K562 (cell line): ENCODE results near the gene SLC38A2. TPM values are rescaled to one million over a fixed set of nuclear protein-coding genes. Genes with fewer than 3 reads are reported as not detected.

Experiments
- ATAC-seq: fragments of 200-7000 bp; cut with Tn5 transposase; 3 replicates; pipeline ENCODE4 v1.9.1; 2020; ENCODE audit warnings: moderate library complexity
- BruUV-seq: library from RNA; stranded (reverse); fragments of 400-500 nt; replicated peaks from 2 replicates; lab custom pipeline; 2021; lab: Mats Ljungman, UMichigan
- CTCF ChIA-PET: fragments of 300-600 bp; formaldehyde crosslinking; extraction: SDS; loops from one replicate; lab custom pipeline; 2021; ENCODE audit warnings: low intra/inter-chr PET ratio; lab: Yijun Ruan, JAX
- POLR2A ChIA-PET: fragments of 300-600, 350-650 bp; sonication (Branson Sonifier 250); formaldehyde crosslinking; extraction: SDS; loops from one replicate; lab custom pipeline; 2021; ENCODE audit warnings: antibody characterized with exemption, inconsistent platforms; lab: Yijun Ruan, JAX
- DNase-seq, 4 experiments: peaks; one replicate each; pipeline versions ENCODE4 v3.0.0 to v3.0.0-alpha.2; 2011 to 2018; ENCODE audit warnings: low spot score in 3 of 4, mixed read lengths in 3 of 4; ENCODE audit errors: extremely low read depth in 1 of 4
- FAIRE-seq: peaks from 2 replicates; lab custom pipeline; 2011; peaks lifted over from hg19 to GRCh38; lab: Jason Lieb, UNC
- H2AFZ ChIP-seq: 2 replicates; pipeline ENCODE4 v1.6.0; 2011; ENCODE audit warnings: low read depth, low read length, control low read depth, inconsistent platforms
- H3K27ac ChIP-seq: fragments of 200-600 bp; 3 replicates; pipeline ENCODE4 v1.8.0; 2011; ENCODE audit warnings: low read depth, mild to moderate bottlenecking, control low read depth, inconsistent platforms, low read length, moderate library complexity, mixed read lengths; ENCODE audit errors: extremely low read depth
- H3K27me3 ChIP-seq, 2 experiments: fragments of 300-600 bp in 1 of 2; 2 replicates in 1 of 2; 3 replicates in 1 of 2; pipeline versions ENCODE4 v1.6.0 to v1.8.0; 2011; ENCODE audit warnings: inconsistent platforms in 2 of 2, low read length in 2 of 2, mild to moderate bottlenecking in 1 of 2, mixed read lengths in 1 of 2, moderate library complexity in 1 of 2; ENCODE audit not compliant: control insufficient read depth in 2 of 2, insufficient read depth in 2 of 2
- H3K36me3 ChIP-seq: fragments of 300-600 bp; 3 replicates; pipeline ENCODE4 v1.8.0; 2011; ENCODE audit warnings: mild to moderate bottlenecking, low read length, inconsistent platforms; ENCODE audit not compliant: control insufficient read depth, insufficient read depth
- H3K4me1 ChIP-seq, 2 experiments: fragments of 200-600 bp in 1 of 2; replicated peaks in 1 of 2; 2 replicates in 1 of 2; 3 replicates in 1 of 2; pipeline versions ENCODE4 v1.5.1 to v1.8.0; 2011; ENCODE audit warnings: inconsistent platforms in 2 of 2, low read length in 2 of 2, mild to moderate bottlenecking in 1 of 2, mixed read lengths in 1 of 2, moderate library complexity in 1 of 2; ENCODE audit not compliant: control insufficient read depth in 2 of 2, insufficient read depth in 2 of 2
- H3K4me2 ChIP-seq: 2 replicates; pipeline ENCODE4 v1.6.1; 2011; ENCODE audit warnings: low read length, control low read depth, inconsistent platforms, mixed read lengths; ENCODE audit not compliant: insufficient read depth
- H3K4me3 ChIP-seq: fragments of 200-600 bp; sonication (generic), shearing (Covaris generic); 2 replicates; pipeline ENCODE4 v1.5.1; 2016; ENCODE audit warnings: control low read depth, inconsistent platforms
- H3K79me2 ChIP-seq: fragments of 200-600 bp; 3 replicates; pipeline ENCODE4 v1.8.0; 2011; ENCODE audit warnings: low read length, inconsistent platforms; ENCODE audit not compliant: control insufficient read depth, insufficient read depth
- H3K9ac ChIP-seq, 2 experiments: 2 replicates each; pipeline versions ENCODE4 v1.6.0 to v1.6.1; 2011; ENCODE audit warnings: low read depth in 2 of 2, low read length in 2 of 2, control low read depth in 1 of 2, inconsistent platforms in 1 of 2, mild to moderate bottlenecking in 1 of 2, mixed read lengths in 1 of 2; ENCODE audit not compliant: insufficient read depth in 1 of 2
- H3K9me1 ChIP-seq: one replicate; pipeline ENCODE4 v1.6.0; 2011; ENCODE audit warnings: inconsistent platforms, mild to moderate bottlenecking, low read length, moderate library complexity; ENCODE audit not compliant: control insufficient read depth, insufficient read depth
- H3K9me3 ChIP-seq: replicated peaks from 2 replicates; pipeline ENCODE4 v1.5.1; 2011; ENCODE audit warnings: low read depth, low read length, inconsistent platforms; ENCODE audit not compliant: control insufficient read depth, insufficient read depth
- H4K20me1 ChIP-seq: replicated peaks from 2 replicates; pipeline ENCODE4 v1.6.1; 2011; ENCODE audit warnings: low read length, inconsistent platforms, mixed read lengths; ENCODE audit not compliant: control insufficient read depth, insufficient read depth
- E2F3 ChIP-seq: fragments of 250-450 bp; sonication (Bioruptor Pico); IDR thresholded peaks from 2 replicates; pipeline ENCODE4 v1.4.0; 2020; ENCODE audit warnings: mild to moderate bottlenecking
- ETV6 ChIP-seq, 3 experiments: fragments of 150-350 bp in 1 of 3; sonication (generic) in 1 of 3; formaldehyde crosslinking in 1 of 3; IDR thresholded peaks; 2 replicates each; pipeline versions ENCODE4 v1.6.1 to v1.8.0; 2014 to 2022; ENCODE audit warnings: borderline replicate concordance in 2 of 3, low read depth in 2 of 3, antibody characterized with exemption in 1 of 3, low read length in 1 of 3, mild to moderate bottlenecking in 1 of 3, missing genetic modification reagents in 1 of 3
- HINFP ChIP-seq: fragments of 450-650 bp; conservative IDR thresholded peaks from 2 replicates; pipeline ENCODE4 v1.6.1; 2016; ENCODE audit warnings: missing genetic modification characterization, low read depth, mild to moderate bottlenecking, control low read depth, missing compliant biosample characterization
- POLR2G ChIP-seq: fragments of 200-400 bp; formaldehyde crosslinking; IDR thresholded peaks from 2 replicates; pipeline ENCODE4 v1.6.1; 2017; ENCODE audit warnings: low read depth, mild to moderate bottlenecking, antibody characterized with exemption, low read length, moderate library complexity
- RBM14 ChIP-seq: fragments of 200-400 bp; formaldehyde crosslinking; IDR thresholded peaks from 2 replicates; pipeline ENCODE4 v1.6.1; 2018; ENCODE audit warnings: low read depth, mild to moderate bottlenecking, low read length, moderate library complexity, borderline replicate concordance; ENCODE audit not compliant: insufficient read depth
- SUPT5H ChIP-seq: fragments of 450-650 bp; IDR thresholded peaks from 2 replicates; pipeline ENCODE4 v1.6.1; 2016
- ZBTB12 ChIP-seq: fragments of 250-450 bp; sonication (Bioruptor Pico); IDR thresholded peaks from 2 replicates; pipeline ENCODE4 v1.4.0; 2020
- ZNF140 ChIP-seq: fragments of 250-450 bp; sonication (Bioruptor Pico); IDR thresholded peaks from 2 replicates; pipeline ENCODE4 v1.8.0; 2021; ENCODE audit warnings: moderate library complexity, mild to moderate bottlenecking, inconsistent platforms
- ZNF165 ChIP-seq: fragments of 250-450 bp; sonication (Bioruptor Pico); IDR thresholded peaks from 2 replicates; pipeline ENCODE4 v1.4.0; 2020; ENCODE audit warnings: borderline replicate concordance
- ZNF175 ChIP-seq: fragments of 200-800 bp; sonication (Bioruptor generic); IDR thresholded peaks from 2 replicates; pipeline ENCODE4 v1.6.1; 2016; ENCODE audit warnings: low read depth, mild to moderate bottlenecking, missing genetic modification characterization, missing compliant biosample characterization
- ZNF445 ChIP-seq: fragments of 250-450 bp; sonication (Bioruptor Pico); IDR thresholded peaks from 2 replicates; pipeline ENCODE4 v1.4.0; 2020; ENCODE audit warnings: low read depth, mild to moderate bottlenecking, moderate library complexity
- WGBS: fragments of 100-300 bp; shearing (Covaris generic); methylation state at CpG from one replicate; pipeline ENCODE4 v1.1.6; 2016; ENCODE audit warnings: low coverage, mixed read lengths; ENCODE audit not compliant: insufficient coverage; ENCODE audit errors: missing lambda C conversion rate; 5-methylcytosine and 5-hydroxymethylcytosine counted together
- in situ Hi-C: fragments of 300-500 bp; cut with MboI; formaldehyde crosslinking; loops from 4 replicates; pipeline ENCODE4 v1.15.0; 2018; ENCODE audit warnings: inconsistent platforms, mixed read lengths
- intact Hi-C: fragments of 100-400 bp; cut with micrococcal nuclease; formaldehyde crosslinking; loops from 2 replicates; pipeline ENCODE4 v1.14.2; 2022
- polyA plus RNA-seq, 8 experiments: library from polyadenylated mRNA; depleted of rRNA in 4 of 8; stranded (reverse) in 5 of 8; unstranded in 3 of 8; fragments of >200 nt; fragmentation: Nextera tagmentation in 2 of 8; fragmentation: Illumina TruSeq in 1 of 8; extraction: Ambion mirVana in 2 of 8; extraction: Trizol in 1 of 8; gene quantifications; 2 replicates each; pipeline versions ENCODE4 v1.2.1 to v1.2.3, GENCODE V29; 2011 to 2014; ENCODE audit warnings: inconsistent platforms in 1 of 8, missing spikeins in 1 of 8
- total RNA-seq, 7 experiments: library from RNA; depleted of rRNA in 6 of 7; stranded (reverse); fragments of >200 nt in 6 of 7; fragmentation: Illumina TruSeq in 2 of 7; extraction: Trizol in 2 of 7; gene quantifications; 2 replicates each; pipeline versions ENCODE4 v1.2.1 to v1.2.3, GENCODE V29; 2011 to 2021; ENCODE audit warnings: low replicate concordance in 1 of 7

The SLC38A2 gene
- total and polyA plus RNA-seq, 9 of the 15 experiments (the other 6 are each of a cell fraction or from before 2014, with no cell fraction given) = 98.7 to 292 (median 143) TPM

GRCh38 chr12:46361667-46362034, 10.9 kb downstream of the SLC38A2 start:
- peaks cover 13% of the 10 kb centered on the region; the same call in 1 of the 2 replicates for H4K20me1 ChIP-seq
- DNase-seq (no peak), FAIRE-seq (no peak), ATAC-seq (no peak)
- H3K4me1 ChIP-seq = peaks cover 0 to 11% of the 10 kb centered on the region in 2 experiments; a peak in 2 of 5 replicates
- POLR2A ChIA-PET = interaction anchor here (0.8 to 1.7 kb wide), 3 partner anchors 10 to 407 kb away, joined by 3 to 7 read pairs (median 3); no protein-coding TSS in a partner anchor
- no peak overlapping the region for H3K4me2 ChIP-seq
- in situ Hi-C loops (no loop called here), intact Hi-C loops (no loop called here)
- peaks cover under 1% of the 10 kb centered on the region for H3K9me1 ChIP-seq
- H3K27me3 ChIP-seq = no peaks in the 10 kb centered on the region
- H2AFZ ChIP-seq = no peak overlapping the region
- CTCF ChIA-PET = no interaction called here
- H3K36me3 ChIP-seq = peaks cover 81% of the 10 kb centered on the region
- H3K79me2 ChIP-seq = peaks cover 11% of the 10 kb centered on the region; the same call in 2 of the 3 replicates
- no peak for TF ChIP-seq ZNF445
- 0 out of 2 replicates have a peak, but pooled peaks have one; percentile 30 for TF ChIP-seq SUPT5H
- TF ChIP-seq POLR2G = 0 out of 2 replicates have a peak, but pooled peaks have one; percentile 14
- 96% methylated on average over 2 of the region's 2 CpGs for WGBS
- H3K9me3 ChIP-seq = no peaks in the 10 kb centered on the region
- H3K9ac ChIP-seq = no peak overlapping the region
- no peak overlapping the region for H3K4me3 ChIP-seq
- no TSS peak for BruUV-seq
- H3K27ac ChIP-seq = no peak overlapping the region

GRCh38 chr12:46360908-46361666, 11.5 kb downstream of the SLC38A2 start:
- WGBS = 94% methylated on average over 2 of the region's 2 CpGs
- H3K4me3 ChIP-seq = no peak overlapping the region
- DNase-seq (no peak), FAIRE-seq (no peak), ATAC-seq (no peak)
- H2AFZ ChIP-seq = no peak overlapping the region
- H3K4me1 ChIP-seq = peaks cover 0 to 8% of the 10 kb centered on the region in 2 experiments; a peak in 2 of 5 replicates
- no peak overlapping the region for H3K9ac ChIP-seq
- H3K9me1 ChIP-seq = no peaks in the 10 kb centered on the region
- CTCF ChIA-PET = no interaction called here
- H3K9me3 ChIP-seq = no peaks in the 10 kb centered on the region
- POLR2A ChIA-PET = interaction anchor here (1.7 kb wide), 1 partner anchor 10 kb away, joined by 7 read pairs; no protein-coding TSS in a partner anchor
- H3K79me2 ChIP-seq = peaks cover 6% of the 10 kb centered on the region; the same call in 2 of the 3 replicates
- no peak overlapping the region for H3K4me2 ChIP-seq
- H3K36me3 ChIP-seq = peaks cover 75% of the 10 kb centered on the region
- no peak overlapping the region for H3K27ac ChIP-seq
- intact Hi-C loops (no loop called here), in situ Hi-C loops (no loop called here)
- no peaks in the 10 kb centered on the region for H3K27me3 ChIP-seq
- H4K20me1 ChIP-seq = peaks cover 13% of the 10 kb centered on the region; the same call in 1 of the 2 replicates
- no TSS peak for BruUV-seq
- no peak for TF ChIP-seq RBM14
- no peak for TF ChIP-seq ZNF175 (CRISPR knock-in tag)
- no peak for TF ChIP-seq HINFP (tag)
- no peak for TF ChIP-seq ETV6 (IDR thresholded peaks at IDR 0.05; ENCODE audit: borderline replicate concordance in 1 of 2, low read depth in 2 of 2, low read length in 1 of 2)
- TF ChIP-seq ETV6 (CRISPR knock-in tag; IDR thresholded peaks at IDR 0.05; ENCODE audit: borderline replicate concordance) = no peak
- no peak for TF ChIP-seq ZNF165
- no peak for TF ChIP-seq ZNF140 (CRISPR knock-in tag)
- no peak for TF ChIP-seq ZBTB12 (CRISPR knock-in tag)
- no peak for TF ChIP-seq E2F3 (CRISPR knock-in tag)
